ENCODE measurements around the gene KLF7. TPM values are rescaled to one million over a fixed set of nuclear protein-coding genes. Genes with fewer than 3 reads are reported as not detected.
A peak's percentile ranks its signal among the peaks of the same experiment; 100 is the strongest.

Gene KLF7
- polyA plus RNA-seq, 2 donors = 3.0 to 3.4 TPM

DNA sequence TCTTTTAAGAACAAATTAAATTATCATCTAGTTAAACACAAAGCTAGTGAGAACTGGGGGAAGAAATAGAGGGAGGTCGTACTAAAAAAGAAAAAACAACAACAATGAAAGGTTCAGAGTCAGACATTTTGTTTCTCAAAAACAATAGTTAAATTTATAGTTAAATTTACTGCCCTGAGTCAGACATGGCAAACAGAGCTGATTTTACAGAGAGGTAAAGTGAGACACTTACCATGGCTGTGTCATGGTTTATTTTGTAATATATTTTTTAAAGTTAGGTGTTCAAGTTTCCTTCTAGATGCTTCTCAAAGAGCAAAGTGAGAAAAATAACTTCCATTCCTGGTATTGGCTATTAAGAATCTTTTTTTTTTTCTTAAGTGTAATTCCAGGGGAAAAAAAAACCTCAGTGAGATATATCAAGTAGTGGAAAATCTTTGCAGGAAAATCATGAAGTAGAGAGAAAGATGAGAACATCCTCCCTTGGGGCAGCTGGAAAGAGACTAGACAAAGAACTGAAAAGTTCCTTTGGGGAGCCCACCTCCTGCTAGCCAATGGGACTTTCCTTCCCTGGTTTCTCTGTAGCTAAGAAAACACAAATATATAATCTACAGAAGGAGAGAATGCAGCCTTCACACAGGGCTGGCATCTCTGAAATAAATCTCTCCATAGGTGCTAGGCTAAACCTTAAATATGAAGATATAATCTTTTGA, 12.3 kb downstream of the KLF7 start:
- Histone ChIP-seq H3K27ac (ENCODE audit: low read depth in 2 of 2, low read length in 1 of 2) (no peak overlapping the region), H3K4me1 (ENCODE audit: control insufficient read depth in 2 of 2, insufficient read depth in 2 of 2, low read length in 1 of 2) (peaks cover 0 to 2% of the 10 kb centered on the region in 2 donors), H3K36me3 (ENCODE audit: control insufficient read depth in 2 of 2, insufficient read depth in 2 of 2, low read length in 1 of 2) (peaks cover 0 to 3% of the 10 kb centered on the region in 2 donors), H3K9me3 (ENCODE audit: control insufficient read depth in 2 of 2, insufficient read depth in 1 of 2, low read depth in 1 of 2, low read length in 1 of 2) (no peaks in the 10 kb centered on the region), H3K27me3 (ENCODE audit: control insufficient read depth in 1 of 2, insufficient read depth in 2 of 2, low read length in 2 of 2) (no peaks in the 10 kb centered on the region), H3K4me3 (ENCODE audit: low read depth in 1 of 2, low read length in 2 of 2) (no peak overlapping the region)
- 70 to 71% methylated on average over 1 of the region's 1 CpG for WGBS, 2 donors

- H3K36me3 ChIP-seq (ENCODE audit: control insufficient read depth in 2 of 2, insufficient read depth in 2 of 2, low read length in 1 of 2) = peaks cover 0 to 6% of the 10 kb centered on the region in 2 donors
- H3K9me3 ChIP-seq (ENCODE audit: control insufficient read depth in 2 of 2, insufficient read depth in 1 of 2, low read depth in 1 of 2, low read length in 1 of 2) = no peaks in the 10 kb centered on the region
- WGBS, 2 donors = 71 to 79% methylated on average over 6 of the region's 6 CpGs
- H3K27me3 ChIP-seq (ENCODE audit: control insufficient read depth in 1 of 2, insufficient read depth in 2 of 2, low read length in 2 of 2) = no peaks in the 10 kb centered on the region
- peaks cover 0 to 4% of the 10 kb centered on the region in 2 donors for H3K4me1 ChIP-seq (ENCODE audit: control insufficient read depth in 2 of 2, insufficient read depth in 2 of 2, low read length in 1 of 2)
- H3K4me3 ChIP-seq (ENCODE audit: low read depth in 1 of 2, low read length in 2 of 2) = no peak overlapping the region
- no peak overlapping the region for H3K27ac ChIP-seq (ENCODE audit: low read depth in 2 of 2, low read length in 1 of 2)
Observed at GRCh38 chr2:207151048-207151447, 14.7 kb downstream of the KLF7 start.

DNA sequence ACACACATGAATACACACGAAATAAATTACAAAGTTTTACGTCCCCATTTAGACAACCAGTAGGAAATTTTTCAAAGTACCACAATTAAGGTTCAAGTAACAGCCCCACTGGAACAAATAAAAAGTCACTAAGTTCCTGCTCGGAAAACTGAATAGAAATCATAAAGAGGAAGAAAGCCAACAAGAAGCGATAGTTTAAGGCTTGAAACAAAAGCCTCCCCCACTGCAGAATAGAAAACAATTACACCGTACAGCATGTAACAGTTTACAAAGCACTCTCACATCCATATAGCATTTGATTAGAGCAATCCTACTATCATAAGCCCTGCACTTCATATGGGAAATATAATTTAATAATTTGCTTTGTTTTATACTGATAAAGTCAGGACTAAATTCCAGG, 15.5 kb downstream of the KLF7 start:
- no peaks in the 10 kb centered on the region for H3K27me3 ChIP-seq (ENCODE audit: control insufficient read depth in 1 of 2, insufficient read depth in 2 of 2, low read length in 2 of 2)
- H3K4me3 ChIP-seq (ENCODE audit: low read depth in 1 of 2, low read length in 2 of 2) = no peak overlapping the region
- H3K27ac ChIP-seq (ENCODE audit: low read depth in 2 of 2, low read length in 1 of 2) = no peak overlapping the region
- peaks cover 0 to 3% of the 10 kb centered on the region in 2 donors for H3K4me1 ChIP-seq (ENCODE audit: control insufficient read depth in 2 of 2, insufficient read depth in 2 of 2, low read length in 1 of 2)
- 68 to 70% methylated on average over 5 of the region's 5 CpGs for WGBS, 2 donors
- no peaks in the 10 kb centered on the region for H3K9me3 ChIP-seq (ENCODE audit: control insufficient read depth in 2 of 2, insufficient read depth in 1 of 2, low read depth in 1 of 2, low read length in 1 of 2)
- peaks cover 0 to 2% of the 10 kb centered on the region in 2 donors for H3K36me3 ChIP-seq (ENCODE audit: control insufficient read depth in 2 of 2, insufficient read depth in 2 of 2, low read length in 1 of 2)

- peak overlapping the region in 1 of 2 donors; percentile 40 for H3K27ac ChIP-seq (ENCODE audit: low read depth in 2 of 2, low read length in 1 of 2)
- peaks cover 0 to 2% of the 10 kb centered on the region in 2 donors for H3K36me3 ChIP-seq (ENCODE audit: control insufficient read depth in 2 of 2, insufficient read depth in 2 of 2, low read length in 1 of 2)
- peaks cover 0 to 3% of the 10 kb centered on the region in 2 donors for H3K4me1 ChIP-seq (ENCODE audit: control insufficient read depth in 2 of 2, insufficient read depth in 2 of 2, low read length in 1 of 2)
- 76 to 79% methylated on average over 7 of the region's 7 CpGs for WGBS, 2 donors
- H3K9me3 ChIP-seq (ENCODE audit: control insufficient read depth in 2 of 2, insufficient read depth in 1 of 2, low read depth in 1 of 2, low read length in 1 of 2) = no peaks in the 10 kb centered on the region
- no peaks in the 10 kb centered on the region for H3K27me3 ChIP-seq (ENCODE audit: control insufficient read depth in 1 of 2, insufficient read depth in 2 of 2, low read length in 2 of 2)
- no peak overlapping the region for H3K4me3 ChIP-seq (ENCODE audit: low read depth in 1 of 2, low read length in 2 of 2)
Observed at GRCh38 chr2:207149249-207150213, 16.2 kb downstream of the KLF7 start.

GRCh38 chr2:207148020-207148419, 17.7 kb downstream of the KLF7 start:
- H3K36me3 ChIP-seq (ENCODE audit: control insufficient read depth in 2 of 2, insufficient read depth in 2 of 2, low read length in 1 of 2) = peaks cover 0 to 2% of the 10 kb centered on the region in 2 donors
- no peaks in the 10 kb centered on the region for H3K9me3 ChIP-seq (ENCODE audit: control insufficient read depth in 2 of 2, insufficient read depth in 1 of 2, low read depth in 1 of 2, low read length in 1 of 2)
- no peak overlapping the region for H3K4me3 ChIP-seq (ENCODE audit: low read depth in 1 of 2, low read length in 2 of 2)
- WGBS, 2 donors = 85 to 92% methylated on average over 2 of the region's 2 CpGs
- H3K27me3 ChIP-seq (ENCODE audit: control insufficient read depth in 1 of 2, insufficient read depth in 2 of 2, low read length in 2 of 2) = no peaks in the 10 kb centered on the region
- peak overlapping the region in 1 of 2 donors; percentile 15 for H3K27ac ChIP-seq (ENCODE audit: low read depth in 2 of 2, low read length in 1 of 2)
- H3K4me1 ChIP-seq (ENCODE audit: control insufficient read depth in 2 of 2, insufficient read depth in 2 of 2, low read length in 1 of 2) = peaks cover 0 to 3% of the 10 kb centered on the region in 2 donors

GRCh38 chr2:207144173-207144785, 21.5 kb downstream of the KLF7 start:
- Histone ChIP-seq H3K4me3 (ENCODE audit: low read depth in 1 of 2, low read length in 2 of 2) (no peak overlapping the region), H3K4me1 (ENCODE audit: control insufficient read depth in 2 of 2, insufficient read depth in 2 of 2, low read length in 1 of 2) (peaks cover 0 to 3% of the 10 kb centered on the region in 2 donors), H3K36me3 (ENCODE audit: control insufficient read depth in 2 of 2, insufficient read depth in 2 of 2, low read length in 1 of 2) (peaks cover 0 to 2% of the 10 kb centered on the region in 2 donors), H3K27me3 (ENCODE audit: control insufficient read depth in 1 of 2, insufficient read depth in 2 of 2, low read length in 2 of 2) (no peaks in the 10 kb centered on the region), H3K9me3 (ENCODE audit: control insufficient read depth in 2 of 2, insufficient read depth in 1 of 2, low read depth in 1 of 2, low read length in 1 of 2) (no peaks in the 10 kb centered on the region), H3K27ac (ENCODE audit: low read depth in 2 of 2, low read length in 1 of 2) (peak overlapping the region; percentile 82)
- WGBS, 2 donors = 87 to 89% methylated on average over 3 of the region's 3 CpGs

- peak overlapping the region; percentile 82 for H3K27ac ChIP-seq (ENCODE audit: low read depth in 2 of 2, low read length in 1 of 2)
- no peaks in the 10 kb centered on the region for H3K27me3 ChIP-seq (ENCODE audit: control insufficient read depth in 1 of 2, insufficient read depth in 2 of 2, low read length in 2 of 2)
- H3K4me1 ChIP-seq (ENCODE audit: control insufficient read depth in 2 of 2, insufficient read depth in 2 of 2, low read length in 1 of 2) = peaks cover 0 to 3% of the 10 kb centered on the region in 2 donors
Observed at GRCh38 chr2:207143215-207144172, 22.3 kb downstream of the KLF7 start.

GRCh38 chr2:207142461-207142860, 23.3 kb downstream of the KLF7 start:
- H3K4me1 ChIP-seq (ENCODE audit: control insufficient read depth in 2 of 2, insufficient read depth in 2 of 2, low read length in 1 of 2) = no peaks in the 10 kb centered on the region
- peak overlapping the region; percentile 25 to 59 for H3K27ac ChIP-seq (ENCODE audit: low read depth in 2 of 2, low read length in 1 of 2)
- H3K36me3 ChIP-seq (ENCODE audit: control insufficient read depth in 2 of 2, insufficient read depth in 2 of 2, low read length in 1 of 2) = peaks cover 0 to 2% of the 10 kb centered on the region in 2 donors
- 45 to 61% methylated on average over 3 of the region's 3 CpGs for WGBS, 2 donors
- no peaks in the 10 kb centered on the region for H3K27me3 ChIP-seq (ENCODE audit: control insufficient read depth in 1 of 2, insufficient read depth in 2 of 2, low read length in 2 of 2)
- no peaks in the 10 kb centered on the region for H3K9me3 ChIP-seq (ENCODE audit: control insufficient read depth in 2 of 2, insufficient read depth in 1 of 2, low read depth in 1 of 2, low read length in 1 of 2)
- no peak overlapping the region for H3K4me3 ChIP-seq (ENCODE audit: low read depth in 1 of 2, low read length in 2 of 2)

More at GRCh38 chr2:207143215-207144172, 22.3 kb downstream of the KLF7 start:
- Histone ChIP-seq H3K36me3 (ENCODE audit: control insufficient read depth in 2 of 2, insufficient read depth in 2 of 2, low read length in 1 of 2) (peaks cover 0 to 2% of the 10 kb centered on the region in 2 donors), H3K4me3 (ENCODE audit: low read depth in 1 of 2, low read length in 2 of 2) (no peak overlapping the region), H3K9me3 (ENCODE audit: control insufficient read depth in 2 of 2, insufficient read depth in 1 of 2, low read depth in 1 of 2, low read length in 1 of 2) (no peaks in the 10 kb centered on the region)
- 43 to 46% methylated on average over 13 of the region's 13 CpGs for WGBS, 2 donors
